Measurements from ENCODE around the gene COMMD7.

Gene COMMD7

GRCh38 chr20:32670773-32671455, 72.4 kb downstream of the COMMD7 start:
- TF ChIP-seq CTCF (IDR thresholded peaks at IDR 0.05; ENCODE audit: insufficient read depth, low read depth, low read length, missing control alignments): no peak

GRCh38 chr20:32667027-32667426, 76.2 kb downstream of the COMMD7 start:
- DNase-seq (ENCODE audit: low read depth): no peak
- no peak for TF ChIP-seq CTCF (IDR thresholded peaks at IDR 0.05; ENCODE audit: insufficient read depth, low read depth, low read length, missing control alignments)
- H3K4me3 ChIP-seq (ENCODE audit: low read length): no peak overlapping the region

More at GRCh38 chr20:32670773-32671455, 72.4 kb downstream of the COMMD7 start:
- DNase-seq (ENCODE audit: low read depth): no peak
- no peak overlapping the region for H3K4me3 ChIP-seq (ENCODE audit: low read length)

- no peak overlapping the region for H3K4me3 ChIP-seq (ENCODE audit: low read length)
- no peak for TF ChIP-seq CTCF (IDR thresholded peaks at IDR 0.05; ENCODE audit: insufficient read depth, low read depth, low read length, missing control alignments)
- no peak for DNase-seq (ENCODE audit: low read depth)
These were observed 78.5 kb downstream of the COMMD7 start for GRCh38 chr20:32664678-32665159.

GRCh38 chr20:32664012-32664677, 79.1 kb downstream of the COMMD7 start:
- no peak for DNase-seq (ENCODE audit: low read depth)
- no peak overlapping the region for H3K4me3 ChIP-seq (ENCODE audit: low read length)
- no peak for TF ChIP-seq CTCF (IDR thresholded peaks at IDR 0.05; ENCODE audit: insufficient read depth, low read depth, low read length, missing control alignments)

GRCh38 chr20:32663335-32664011, 79.8 kb downstream of the COMMD7 start:
- no peak for DNase-seq (ENCODE audit: low read depth)
- H3K4me3 ChIP-seq (ENCODE audit: low read length): no peak overlapping the region
- TF ChIP-seq CTCF (IDR thresholded peaks at IDR 0.05; ENCODE audit: insufficient read depth, low read depth, low read length, missing control alignments): no peak

- H3K4me3 ChIP-seq (ENCODE audit: low read length): no peak overlapping the region
- TF ChIP-seq CTCF (IDR thresholded peaks at IDR 0.05; ENCODE audit: insufficient read depth, low read depth, low read length, missing control alignments): no peak
- no peak for DNase-seq (ENCODE audit: low read depth)
These were observed 81.3 kb downstream of the COMMD7 start for GRCh38 chr20:32661820-32662528.

Data from epithelial cell of esophagus (primary cell).